ENCODE data around the gene CA14.
"Not testable (repeated sequence)": the region's sequence is repeated elsewhere in the genome, so short reads cannot be mapped to it uniquely, and the experiment has no call there.

CA14 gene

GRCh38 chr1:150281758-150282557, 24.4 kb downstream of the CA14 start, which contains the start of gene CIART:
Gene CIART, plus strand, starts transcription at chr1:150282554. Its CDS starts 714 bp downstream, at chr1:150283268.
- peak; percentile 97 for DNase-seq

- DNase-seq, result no peak
These were observed 25.0 kb downstream of the CA14 start for GRCh38 chr1:150282558-150282958.

GRCh38 chr1:150283260-150283659, 25.7 kb downstream of the CA14 start:
- no peak for DNase-seq

- DNase-seq, result no peak
These were observed 30.8 kb downstream of the CA14 start for GRCh38 chr1:150288382-150288781.

GRCh38 chr1:150288822-150289221, 31.2 kb downstream of the CA14 start:
- no peak for DNase-seq

- DNase-seq, result peak; percentile 94
These were observed 36.1 kb downstream of the CA14 start, which contains the start of gene MRPS21 for GRCh38 chr1:150293433-150294253. Gene MRPS21, plus strand, starts transcription at chr1:150293861. Its CDS starts 506 bp downstream, at chr1:150294367.

- DNase-seq, result no peak
These were observed 37.9 kb downstream of the CA14 start for GRCh38 chr1:150295476-150295875.

GRCh38 chr1:150299716-150300115, 42.1 kb downstream of the CA14 start:
- DNase-seq, result no peak

- DNase-seq, result no peak
These were observed 44.8 kb downstream of the CA14 start for GRCh38 chr1:150302338-150302737.

GRCh38 chr1:150302902-150303301, 45.3 kb downstream of the CA14 start:
- no peak for DNase-seq

- DNase-seq, result not testable (repeated sequence)
These were observed 51.0 kb downstream of the CA14 start for GRCh38 chr1:150308585-150308984.

- peak; percentile 50 for DNase-seq
These were observed 52.4 kb downstream of the CA14 start for GRCh38 chr1:150309758-150310508.

GRCh38 chr1:150311762-150312161, 54.2 kb downstream of the CA14 start:
- no peak for DNase-seq
